HL-60 (cell line): Measurements from ENCODE around the gene PPP1R16B.

Experiments
- DNase-seq, 2 experiments: peaks; one replicate each; pipeline ENCODE4 v3.0.0-alpha.2; 2010 to 2020; ENCODE audit warnings: low read depth in 1 of 2, low spot score in 1 of 2
- H3K27ac ChIP-seq: fragments of 250-450 bp; sonication (Bioruptor Pico); replicated peaks from 2 replicates; pipeline ENCODE4 v1.5.1; 2020; ENCODE audit warnings: mild to moderate bottlenecking, moderate library complexity
- H3K27me3 ChIP-seq: fragments of 250-450 bp; sonication (Bioruptor Pico); 2 replicates; pipeline ENCODE4 v1.5.1; 2021; ENCODE audit warnings: mild to moderate bottlenecking, moderate library complexity; ENCODE audit not compliant: insufficient read depth, poor library complexity, severe bottlenecking
- H3K4me3 ChIP-seq: replicated peaks from 2 replicates; pipeline ENCODE4 v1.5.1; 2011; ENCODE audit warnings: mild to moderate bottlenecking, control low read depth, low read length; ENCODE audit not compliant: insufficient read depth
- CTCF ChIP-seq: IDR thresholded peaks from one replicate; pipeline ENCODE4 v1.5.1; 2011; ENCODE audit warnings: low read length, control low read depth, inconsistent platforms; ENCODE audit not compliant: insufficient read depth
- GABPA ChIP-seq: IDR thresholded peaks from 2 replicates; pipeline ENCODE4 v1.6.1; 2012; ENCODE audit warnings: low read depth
- POLR2AphosphoS5 ChIP-seq: IDR thresholded peaks from 2 replicates; pipeline ENCODE4 v1.6.1; 2012; ENCODE audit warnings: low read depth
- SPI1 ChIP-seq: IDR thresholded peaks from 2 replicates; pipeline ENCODE4 v1.6.1; 2012; ENCODE audit warnings: low read depth, mild to moderate bottlenecking, borderline replicate concordance
- TF ChIP-seq, protein P1 (sequence below): IDR thresholded peaks from 2 replicates; pipeline ENCODE4 v1.6.1; 2012; ENCODE audit warnings: low read depth; ENCODE audit not compliant: insufficient replicate concordance

The PPP1R16B gene

GRCh38 chr20:38825571-38825900 is 20.0 kb downstream of the PPP1R16B start:
- DNase-seq: no peak
- Histone ChIP-seq H3K27ac (no peak overlapping the region), H3K27me3 (no peaks in the 10 kb centered on the region), H3K4me3 (no peak overlapping the region)
- TF ChIP-seq SPI1 (no peak), GABPA (no peak), CTCF (no peak), POLR2AphosphoS5 (no peak)
- TF ChIP-seq, protein P1, sequence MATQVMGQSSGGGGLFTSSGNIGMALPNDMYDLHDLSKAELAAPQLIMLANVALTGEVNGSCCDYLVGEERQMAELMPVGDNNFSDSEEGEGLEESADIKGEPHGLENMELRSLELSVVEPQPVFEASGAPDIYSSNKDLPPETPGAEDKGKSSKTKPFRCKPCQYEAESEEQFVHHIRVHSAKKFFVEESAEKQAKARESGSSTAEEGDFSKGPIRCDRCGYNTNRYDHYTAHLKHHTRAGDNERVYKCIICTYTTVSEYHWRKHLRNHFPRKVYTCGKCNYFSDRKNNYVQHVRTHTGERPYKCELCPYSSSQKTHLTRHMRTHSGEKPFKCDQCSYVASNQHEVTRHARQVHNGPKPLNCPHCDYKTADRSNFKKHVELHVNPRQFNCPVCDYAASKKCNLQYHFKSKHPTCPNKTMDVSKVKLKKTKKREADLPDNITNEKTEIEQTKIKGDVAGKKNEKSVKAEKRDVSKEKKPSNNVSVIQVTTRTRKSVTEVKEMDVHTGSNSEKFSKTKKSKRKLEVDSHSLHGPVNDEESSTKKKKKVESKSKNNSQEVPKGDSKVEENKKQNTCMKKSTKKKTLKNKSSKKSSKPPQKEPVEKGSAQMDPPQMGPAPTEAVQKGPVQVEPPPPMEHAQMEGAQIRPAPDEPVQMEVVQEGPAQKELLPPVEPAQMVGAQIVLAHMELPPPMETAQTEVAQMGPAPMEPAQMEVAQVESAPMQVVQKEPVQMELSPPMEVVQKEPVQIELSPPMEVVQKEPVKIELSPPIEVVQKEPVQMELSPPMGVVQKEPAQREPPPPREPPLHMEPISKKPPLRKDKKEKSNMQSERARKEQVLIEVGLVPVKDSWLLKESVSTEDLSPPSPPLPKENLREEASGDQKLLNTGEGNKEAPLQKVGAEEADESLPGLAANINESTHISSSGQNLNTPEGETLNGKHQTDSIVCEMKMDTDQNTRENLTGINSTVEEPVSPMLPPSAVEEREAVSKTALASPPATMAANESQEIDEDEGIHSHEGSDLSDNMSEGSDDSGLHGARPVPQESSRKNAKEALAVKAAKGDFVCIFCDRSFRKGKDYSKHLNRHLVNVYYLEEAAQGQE: no peak

DNA sequence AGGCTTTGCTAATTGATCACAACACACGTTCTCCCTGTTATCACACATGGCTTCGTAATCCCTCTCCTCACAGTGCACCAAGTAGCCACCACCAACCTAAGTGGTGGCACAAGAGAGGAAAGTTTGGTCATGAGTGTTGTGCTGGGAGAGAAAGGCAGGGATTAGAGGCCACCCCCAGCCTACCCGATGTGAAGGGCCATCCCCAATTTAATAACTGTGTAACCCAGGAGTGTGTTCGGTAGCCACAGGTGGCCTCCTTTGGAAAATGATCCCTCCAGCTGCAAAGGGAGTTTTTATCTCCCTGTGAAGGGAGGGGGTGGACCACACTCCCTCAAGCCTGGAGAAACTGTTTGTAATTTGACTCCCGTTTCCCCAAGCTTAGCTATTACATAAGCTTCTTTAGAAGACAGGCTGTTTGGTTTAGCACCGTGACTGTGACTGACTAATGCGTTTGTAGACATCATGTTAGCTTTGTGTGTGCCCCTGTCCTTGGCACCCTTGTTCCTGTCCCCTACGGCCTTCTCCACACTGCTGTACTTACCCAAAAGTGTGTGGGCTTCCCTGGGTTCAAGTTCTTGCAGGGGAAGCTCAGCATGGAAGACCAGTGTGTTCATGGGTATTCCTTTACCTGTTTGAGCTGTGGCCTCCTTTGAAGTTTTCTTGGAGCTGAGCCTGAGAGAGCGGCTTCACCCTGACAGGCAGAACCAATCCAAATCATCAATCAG is 20.6 kb downstream of the PPP1R16B start:
- DNase-seq: no peak

DNA sequence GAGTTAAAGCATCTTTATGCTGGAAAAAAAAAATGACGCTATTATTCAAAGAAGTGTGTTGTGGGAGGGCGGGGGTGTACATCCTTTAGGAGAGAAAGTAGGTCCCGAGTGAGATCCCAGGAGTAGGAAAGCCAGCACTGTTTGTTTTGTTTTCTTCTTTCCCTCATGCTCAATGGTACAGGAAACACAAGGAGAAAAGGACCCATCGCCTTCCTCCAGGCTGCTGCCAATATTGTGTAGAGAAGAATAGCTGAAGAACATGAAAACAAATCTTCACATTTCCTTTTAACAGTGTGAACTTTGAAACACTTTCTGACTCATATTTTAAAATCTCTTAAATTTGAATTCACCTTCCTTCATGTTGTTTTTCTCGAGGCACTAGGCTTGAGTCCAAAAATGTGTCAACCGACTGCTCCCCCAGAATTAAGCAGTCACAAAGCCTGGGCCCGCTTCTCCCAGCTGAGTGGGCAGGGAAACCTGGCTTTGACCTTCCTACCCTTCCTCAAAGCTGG is 22.3 kb downstream of the PPP1R16B start:
- no peak overlapping the region for H3K4me3 ChIP-seq
- no peak for TF ChIP-seq GABPA
- TF ChIP-seq, protein P1: no peak
- no peak for TF ChIP-seq CTCF
- no peak for TF ChIP-seq POLR2AphosphoS5
- no peak for TF ChIP-seq SPI1
- no peak overlapping the region for H3K27ac ChIP-seq
- no peak for DNase-seq
- H3K27me3 ChIP-seq: no peaks in the 10 kb centered on the region

More for the DNA sequence above, 20.6 kb downstream of the PPP1R16B start:
- no peak overlapping the region for H3K4me3 ChIP-seq
- H3K27me3 ChIP-seq: no peaks in the 10 kb centered on the region
- TF ChIP-seq POLR2AphosphoS5: no peak
- no peak for TF ChIP-seq SPI1
- no peak for TF ChIP-seq GABPA
- TF ChIP-seq CTCF: no peak
- TF ChIP-seq, protein P1: no peak
- H3K27ac ChIP-seq: no peak overlapping the region
